Fibroblast of pulmonary artery (primary cell): Measurements from ENCODE around the gene TRAPPC14.
"Not testable (repeated sequence)": the region's sequence is repeated elsewhere in the genome, so short reads cannot be mapped to it uniquely, and the experiment has no call there.

Experiments used
- DNase-seq: peaks from one replicate; pipeline ENCODE4 v3.0.0-alpha.2; 2010; ENCODE audit warnings: low read depth
- H3K4me3 ChIP-seq: replicated peaks from 2 replicates; pipeline ENCODE4 v1.5.1; 2011; ENCODE audit warnings: low read depth, mild to moderate bottlenecking, control low read depth, low read length, moderate library complexity
- CTCF ChIP-seq: IDR thresholded peaks from 2 replicates; pipeline ENCODE4 v1.5.1; 2011; ENCODE audit warnings: mild to moderate bottlenecking, control low read depth, low read length, inconsistent platforms; ENCODE audit errors: missing control alignments

TRAPPC14 gene

GRCh38 chr7:100158229-100159098 lies at the start of gene TRAPPC14:
TSS of gene TRAPPC14 (minus strand) at chr7:100158723. CDS start at chr7:100158499, 224 bp downstream.
- DNase-seq = peak; percentile 88
- TF ChIP-seq CTCF = no peak
- H3K4me3 ChIP-seq = peak within 1 kb of the TSS; percentile 66

GRCh38 chr7:100204454-100204853 lies 45.9 kb upstream of the TRAPPC14 start:
- no peak for DNase-seq
- no peak for TF ChIP-seq CTCF
- no peak overlapping the region for H3K4me3 ChIP-seq

- no peak overlapping the region for H3K4me3 ChIP-seq
- DNase-seq = no peak
- TF ChIP-seq CTCF = no peak
These were observed 42.2 kb upstream of the TRAPPC14 start for GRCh38 chr7:100200693-100201092.

DNA sequence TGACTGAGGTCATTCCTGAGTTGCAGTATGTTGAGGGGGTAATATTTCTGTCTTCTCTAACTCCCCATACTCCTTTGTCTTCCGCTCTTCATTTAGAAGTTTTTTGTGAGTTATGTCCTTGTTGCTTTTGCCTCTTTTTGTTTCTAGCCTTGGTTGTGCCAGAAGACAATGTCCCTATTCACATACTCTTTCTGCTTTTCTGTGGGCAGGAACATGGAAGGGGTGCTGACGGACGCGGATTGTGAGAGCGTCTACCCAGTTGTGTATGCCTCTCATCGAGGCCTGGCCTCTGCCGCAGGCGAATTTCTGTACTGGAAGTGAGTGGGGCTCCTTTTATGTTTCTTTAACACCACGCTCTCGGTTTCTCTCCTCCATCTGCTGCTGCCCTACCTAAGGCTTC lies 39.7 kb upstream of the TRAPPC14 start:
- H3K4me3 ChIP-seq = no peak overlapping the region
- TF ChIP-seq CTCF = no peak
- no peak for DNase-seq

- not testable (repeated sequence) for DNase-seq, H3K4me3 ChIP-seq
These were observed 37.4 kb upstream of the TRAPPC14 start for GRCh38 chr7:100195901-100196322.

- H3K4me3 ChIP-seq = no peak overlapping the region
- no peak for TF ChIP-seq CTCF
- no peak for DNase-seq
These were observed 36.7 kb upstream of the TRAPPC14 start for GRCh38 chr7:100195222-100195621.

GRCh38 chr7:100192969-100193368 lies 34.4 kb upstream of the TRAPPC14 start:
- DNase-seq = no peak
- no peak for TF ChIP-seq CTCF
- no peak overlapping the region for H3K4me3 ChIP-seq

- H3K4me3 ChIP-seq, DNase-seq: not testable (repeated sequence)
These were observed 33.8 kb upstream of the TRAPPC14 start for GRCh38 chr7:100192281-100192862.
